H1 (cell line): Measurements from ENCODE around the gene PRRC2A. TPM values are rescaled to one million over a fixed set of nuclear protein-coding genes. Genes with fewer than 3 reads are reported as not detected.

ENCODE experiments used
- CTCF ChIA-PET: fragments of 300-600 bp; sonication (Branson Sonifier 250); formaldehyde crosslinking; loops from one replicate; lab custom pipeline; 2021; ENCODE audit not compliant: partially characterized antibody; lab: Charles Lee
- POLR2A ChIA-PET: fragments of 300-600 bp; sonication (Branson Sonifier 250); formaldehyde crosslinking; loops from one replicate; lab custom pipeline; 2021; ENCODE audit warnings: inconsistent platforms; ENCODE audit not compliant: partially characterized antibody; lab: Charles Lee
- DNase-seq, 2 experiments: peaks; one replicate each; pipeline versions ENCODE4 v3.0.0 to v3.0.0-alpha.2; 2010 to 2022; ENCODE audit warnings: low spot score in 2 of 2, low read depth in 1 of 2, mixed read lengths in 1 of 2
- FAIRE-seq: peaks from 2 replicates; lab custom pipeline; 2011; peaks lifted over from hg19 to GRCh38; lab: Jason Lieb, UNC
- H2AFZ ChIP-seq: 2 replicates; pipeline ENCODE4 v1.8.1; 2012; ENCODE audit warnings: low read length, inconsistent platforms
- H2AK5ac ChIP-seq: 2 replicates; pipeline ENCODE4 v1.6.1; 2013; ENCODE audit warnings: low read depth, low read length
- H2BK120ac ChIP-seq: replicated peaks from 2 replicates; pipeline ENCODE3; 2013; ENCODE audit warnings: low read depth, low read length, inconsistent platforms
- H2BK12ac ChIP-seq: 2 replicates; pipeline ENCODE4 v1.6.1; 2013; ENCODE audit warnings: low read depth, low read length
- H2BK15ac ChIP-seq: 2 replicates; pipeline ENCODE4 v1.6.1; 2013; ENCODE audit warnings: low read length
- H2BK20ac ChIP-seq: 2 replicates; pipeline ENCODE4 v1.6.1; 2013; ENCODE audit warnings: low read length
- H2BK5ac ChIP-seq: 2 replicates; pipeline ENCODE4 v1.6.1; 2013; ENCODE audit warnings: low read depth, low read length
- H3K14ac ChIP-seq: 2 replicates; pipeline ENCODE4 v1.6.1; 2013; ENCODE audit warnings: inconsistent platforms; ENCODE audit not compliant: insufficient read length
- H3K18ac ChIP-seq: 2 replicates; pipeline ENCODE4 v1.6.1; 2013; ENCODE audit warnings: low read length; ENCODE audit errors: extremely low read depth
- H3K23ac ChIP-seq: 2 replicates; pipeline ENCODE4 v1.6.1; 2013; ENCODE audit warnings: inconsistent platforms; ENCODE audit not compliant: insufficient read length
- H3K23me2 ChIP-seq: 2 replicates; pipeline ENCODE4 v1.6.1; 2013; ENCODE audit warnings: low read depth, low read length
- H3K27ac ChIP-seq: 2 replicates; pipeline ENCODE4 v1.6.1; 2011; ENCODE audit warnings: low read depth, low read length, inconsistent platforms
- H3K27me3 ChIP-seq, 4 experiments: replicated peaks in 1 of 4; 1 replicate in 1 of 4; 2 replicates in 3 of 4; pipeline versions ENCODE4 v1.6.1 to v1.8.1; 2011 to 2013; ENCODE audit warnings: low read length in 3 of 4, mild to moderate bottlenecking in 3 of 4, inconsistent platforms in 2 of 4, mixed read lengths in 2 of 4, moderate library complexity in 1 of 4; ENCODE audit not compliant: control insufficient read depth in 3 of 4, insufficient read depth in 3 of 4; ENCODE audit errors: extremely low read depth in 1 of 4
- H3K36me3 ChIP-seq, 4 experiments: 2 replicates each; pipeline versions ENCODE4 v1.6.1 to v1.8.1; 2011 to 2013; ENCODE audit warnings: mild to moderate bottlenecking in 4 of 4, low read length in 3 of 4, moderate library complexity in 2 of 4, control low read depth in 1 of 4, inconsistent platforms in 1 of 4; ENCODE audit not compliant: insufficient read depth in 4 of 4, control insufficient read depth in 2 of 4
- H3K4ac ChIP-seq: replicated peaks from 2 replicates; pipeline ENCODE3; 2013; ENCODE audit warnings: low read length, low read depth, mixed read lengths, inconsistent platforms; ENCODE audit not compliant: insufficient read length
- H3K4me1 ChIP-seq, 4 experiments: replicated peaks in 1 of 4; 1 replicate in 1 of 4; 2 replicates in 3 of 4; pipeline versions ENCODE4 v1.6.1 to v1.8.1; 2011 to 2013; ENCODE audit warnings: low read length in 3 of 4, inconsistent platforms in 2 of 4, mixed read lengths in 1 of 4; ENCODE audit not compliant: insufficient read depth in 4 of 4, control insufficient read depth in 3 of 4
- H3K4me2 ChIP-seq, 2 experiments: 2 replicates each; pipeline versions ENCODE4 v1.6.1 to v1.8.1; 2011 to 2013; ENCODE audit warnings: low read depth in 2 of 2, low read length in 2 of 2, control low read depth in 1 of 2, inconsistent platforms in 1 of 2, mild to moderate bottlenecking in 1 of 2; ENCODE audit not compliant: insufficient read depth in 1 of 2
- H3K4me3 ChIP-seq, 4 experiments: fragments of 200-600, 300-600 bp in 1 of 4; sonication (generic), shearing (Covaris generic), sonication (Bioruptor Twin) in 1 of 4; 2 replicates each; pipeline versions ENCODE4 v1.5.1 to v1.8.1; 2011 to 2016; ENCODE audit warnings: low read length in 4 of 4, low read depth in 3 of 4, control low read depth in 2 of 4, inconsistent platforms in 2 of 4, mild to moderate bottlenecking in 2 of 4, mixed read lengths in 1 of 4, moderate library complexity in 1 of 4; ENCODE audit not compliant: insufficient read depth in 2 of 4; ENCODE audit errors: extremely low read depth in 1 of 4
- H3K56ac ChIP-seq: replicated peaks from 2 replicates; pipeline ENCODE3; 2013; ENCODE audit warnings: low read depth, mild to moderate bottlenecking, mixed read lengths, low read length, inconsistent platforms; ENCODE audit not compliant: insufficient read length
- H3K79me1 ChIP-seq: 2 replicates; pipeline ENCODE4 v1.6.1; 2013; ENCODE audit warnings: low read depth, low read length, control low read depth
- H3K79me2 ChIP-seq, 2 experiments: 2 replicates each; pipeline versions ENCODE4 v1.6.1 to v1.8.1; 2012 to 2013; ENCODE audit warnings: low read length in 2 of 2, mild to moderate bottlenecking in 2 of 2, inconsistent platforms in 1 of 2; ENCODE audit not compliant: insufficient read depth in 2 of 2, control insufficient read depth in 1 of 2
- H3K9ac ChIP-seq, 4 experiments: replicated peaks in 1 of 4; 1 replicate in 1 of 4; 2 replicates in 3 of 4; pipeline versions ENCODE4 v1.6.1 to v1.8.1; 2011 to 2013; ENCODE audit warnings: low read depth in 3 of 4, low read length in 3 of 4, control low read depth in 2 of 4, mild to moderate bottlenecking in 2 of 4, moderate library complexity in 2 of 4, inconsistent platforms in 1 of 4; ENCODE audit errors: extremely low read depth in 1 of 4
- H3K9me3 ChIP-seq, 2 experiments: 2 replicates each; pipeline versions ENCODE4 v1.6.1 to v1.8.1; 2012 to 2013; ENCODE audit warnings: mild to moderate bottlenecking in 2 of 2, moderate library complexity in 2 of 2, control low read depth in 1 of 2, inconsistent platforms in 1 of 2, low read depth in 1 of 2, low read length in 1 of 2, mixed read lengths in 1 of 2; ENCODE audit not compliant: insufficient read depth in 2 of 2
- H4K20me1 ChIP-seq, 2 experiments: replicated peaks in 1 of 2; 2 replicates each; pipeline versions ENCODE3 to v1.8.1; 2011 to 2013; ENCODE audit warnings: inconsistent platforms in 2 of 2, low read length in 2 of 2, mild to moderate bottlenecking in 1 of 2; ENCODE audit not compliant: insufficient read depth in 2 of 2, control insufficient read depth in 1 of 2
- H4K5ac ChIP-seq: 2 replicates; pipeline ENCODE4 v1.6.1; 2013; ENCODE audit warnings: low read length, low read depth, mixed read lengths, inconsistent platforms; ENCODE audit not compliant: insufficient read length
- H4K8ac ChIP-seq: 2 replicates; pipeline ENCODE4 v1.8.0; 2013; ENCODE audit warnings: mild to moderate bottlenecking, moderate library complexity, low read length, inconsistent platforms; ENCODE audit not compliant: insufficient read depth; ENCODE audit errors: extremely low read depth
- H4K91ac ChIP-seq: replicated peaks from 2 replicates; pipeline ENCODE3; 2013; ENCODE audit warnings: low read length, mixed read lengths, inconsistent platforms; ENCODE audit not compliant: insufficient read length
- CHD2 ChIP-seq: IDR thresholded peaks from 2 replicates; pipeline ENCODE4 v1.6.1; 2012; ENCODE audit warnings: low read length, improper control_type of control experiment
- POU5F1 ChIP-seq: IDR thresholded peaks from 2 replicates; pipeline ENCODE4 v1.6.1; 2011; ENCODE audit warnings: low read depth, mild to moderate bottlenecking, low read length, moderate library complexity
- RAD21 ChIP-seq, 2 experiments: IDR thresholded peaks in 1 of 2; conservative IDR thresholded peaks in 1 of 2; 2 replicates each; pipeline ENCODE4 v1.6.1; 2011; ENCODE audit warnings: low read depth in 2 of 2, low read length in 2 of 2, improper control_type of control experiment in 1 of 2, inconsistent platforms in 1 of 2, mild to moderate bottlenecking in 1 of 2, moderate library complexity in 1 of 2
- RXRA ChIP-seq: IDR thresholded peaks from 2 replicates; pipeline ENCODE4 v1.6.1; 2011; ENCODE audit warnings: low read depth, mild to moderate bottlenecking, low read length, moderate library complexity; ENCODE audit not compliant: insufficient read depth
- WGBS, 2 experiments: shearing (Covaris generic) in 1 of 2; methylation state at CpG; one replicate each; pipeline versions ENCODE4 v1.1.6 to v1.1.7; 2013 to 2015; ENCODE audit warnings: low lambda C conversion rate in 2 of 2, mixed read lengths in 2 of 2, inconsistent platforms in 1 of 2, low coverage in 1 of 2, missing lambda C conversion rate in 1 of 2; ENCODE audit not compliant: insufficient replicate concordance in 2 of 2, insufficient coverage in 1 of 2, insufficient read length in 1 of 2; ENCODE audit errors: extremely low coverage in 1 of 2, missing lambda C conversion rate in 1 of 2; 5-methylcytosine and 5-hydroxymethylcytosine counted together
- polyA plus RNA-seq, 7 experiments: library from polyadenylated mRNA; depleted of rRNA in 3 of 7; stranded (reverse) in 5 of 7; unstranded in 2 of 7; fragments of >200 nt in 5 of 7; fragments of 200-250 nt in 2 of 7; gene quantifications; 1 replicate in 5 of 7; 2 replicates in 1 of 7; 4 replicates in 1 of 7; pipeline versions ENCODE4 v1.2.1 to v1.2.3, GENCODE V29; 2011 to 2013; ENCODE audit warnings: missing spikeins in 2 of 7, mixed read lengths in 2 of 7
- total RNA-seq: library from RNA; stranded (reverse); fragmentation: NEBNext Ultra II Directional; extraction: Animal tissue kit (Norgen Biotek cat#: 25700); gene quantifications from 2 replicates; pipeline ENCODE4 v1.2.1, GENCODE V29; 2021
- TF ChIP-seq, protein P1 (sequence below), 3 experiments: IDR thresholded peaks; 1 replicate in 2 of 3; 2 replicates in 1 of 3; pipeline versions ENCODE4 v1.5.1 to v1.6.1; 2011; ENCODE audit warnings: low read length in 3 of 3, mild to moderate bottlenecking in 3 of 3, inconsistent platforms in 2 of 3, low read depth in 1 of 3, moderate library complexity in 1 of 3; ENCODE audit not compliant: insufficient read depth in 1 of 3; ENCODE audit errors: control extremely low read depth in 1 of 3
- TF ChIP-seq, protein P2 (sequence below): IDR thresholded peaks from 2 replicates; pipeline ENCODE4 v1.6.1; 2011; ENCODE audit warnings: low read depth, mild to moderate bottlenecking, low read length; ENCODE audit not compliant: insufficient read depth

PRRC2A gene
- total and polyA plus RNA-seq, 2 of the 8 experiments (the other 6 are each of a cell fraction or from before 2014, with no cell fraction given): 118 to 300 TPM

DNA sequence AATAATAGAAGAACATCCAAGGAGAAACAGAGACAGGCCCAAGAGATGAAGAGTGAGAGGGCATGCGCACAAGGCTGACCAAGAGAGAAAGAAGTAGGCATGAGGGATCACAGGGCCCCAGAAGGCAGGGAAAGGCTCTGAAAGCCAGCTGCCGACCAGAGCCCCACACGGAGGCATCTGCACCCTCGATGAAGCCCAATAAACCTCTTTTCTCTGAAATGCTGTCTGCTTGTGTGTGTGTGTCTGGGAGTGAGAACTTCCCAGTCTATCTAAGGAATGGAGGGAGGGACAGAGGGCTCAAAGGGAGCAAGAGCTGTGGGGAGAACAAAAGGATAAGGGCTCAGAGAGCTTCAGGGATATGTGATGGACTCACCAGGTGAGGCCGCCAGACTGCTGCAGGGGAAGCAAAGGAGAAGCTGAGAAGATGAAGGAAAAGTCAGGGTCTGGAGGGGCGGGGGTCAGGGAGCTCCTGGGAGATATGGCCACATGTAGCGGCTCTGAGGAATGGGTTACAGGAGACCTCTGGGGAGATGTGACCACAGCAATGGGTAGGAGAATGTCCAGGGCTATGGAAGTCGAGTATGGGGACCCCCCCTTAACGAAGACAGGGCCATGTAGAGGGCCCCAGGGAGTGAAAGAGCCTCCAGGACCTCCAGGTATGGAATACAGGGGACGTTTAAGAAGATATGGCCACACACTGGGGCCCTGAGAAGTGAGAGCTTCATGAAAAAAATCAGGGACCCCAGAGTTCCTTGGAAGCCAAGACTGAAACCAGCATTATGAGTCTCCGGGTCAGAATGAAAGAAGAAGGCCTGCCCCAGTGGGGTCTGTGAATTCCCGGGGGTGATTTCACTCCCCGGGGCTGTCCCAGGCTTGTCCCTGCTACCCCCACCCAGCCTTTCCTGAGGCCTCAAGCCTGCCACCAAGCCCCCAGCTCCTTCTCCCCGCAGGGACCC is 46.1 kb upstream of the PRRC2A start:
- CTCF ChIA-PET: interaction anchor here (0.6 to 19.2 kb wide), 10 partner anchors 10 to 155 kb away, joined by 3 to 640 read pairs (median 4); partner anchors contain the start of genes ATP6V1G2, GPANK1, LST1 and LTB
- no peak overlapping the region for H2BK15ac ChIP-seq
- H2BK120ac ChIP-seq: no peak overlapping the region
- H3K18ac ChIP-seq: no peak overlapping the region
- DNase-seq (no peak), FAIRE-seq (no peak)
- no peak overlapping the region for H4K91ac ChIP-seq
- H2BK5ac ChIP-seq: no peak overlapping the region
- H3K4me3 ChIP-seq: no peak overlapping the region
- no peaks in the 10 kb centered on the region for H3K79me1 ChIP-seq
- 80% methylated on average over 14 of the region's 14 CpGs; no CpG with 5 or more reads in 1 of the 2 experiments for WGBS, 2 experiments
- H3K4ac ChIP-seq: no peak overlapping the region
- H2AK5ac ChIP-seq: no peak overlapping the region
- H3K9me3 ChIP-seq: no peaks in the 10 kb centered on the region
- H3K79me2 ChIP-seq: no peaks in the 10 kb centered on the region
- H3K9ac ChIP-seq: no peak overlapping the region
- H3K27me3 ChIP-seq: no peaks in the 10 kb centered on the region
- no peak overlapping the region for H3K27ac ChIP-seq
- 0 out of 2 replicates have a peak overlapping the region, but pooled peaks have one; percentile 7 for H4K8ac ChIP-seq
- H4K5ac ChIP-seq: no peak overlapping the region
- no peak overlapping the region for H2AFZ ChIP-seq
- H4K20me1 ChIP-seq: no peaks in the 10 kb centered on the region
- no peaks in the 10 kb centered on the region; the same call in 1 of the 2 replicates for H3K23me2 ChIP-seq
- H3K4me2 ChIP-seq: no peak overlapping the region
- H3K56ac ChIP-seq: no peak overlapping the region
- POLR2A ChIA-PET: interaction anchor here (0.8 to 12.2 kb wide), 14 partner anchors 9 to 285 kb away, joined by 3 to 110 read pairs (median 4); partner anchors contain the start of genes ATP6V1G2, DDX39B, GPANK1 and PRRC2A
- no peak overlapping the region for H3K23ac ChIP-seq
- no peak overlapping the region for H3K14ac ChIP-seq
- H3K36me3 ChIP-seq: no peaks in the 10 kb centered on the region
- no peaks in the 10 kb centered on the region; a peak in 1 of 7 replicates for H3K4me1 ChIP-seq
- H2BK12ac ChIP-seq: 0 out of 2 replicates have a peak overlapping the region, but pooled peaks have one; percentile 27
- peak overlapping the region; percentile 86; the same call in 1 of the 2 replicates for H2BK20ac ChIP-seq
- TF ChIP-seq RXRA: no peak
- TF ChIP-seq CHD2: no peak
- TF ChIP-seq, protein P1, sequence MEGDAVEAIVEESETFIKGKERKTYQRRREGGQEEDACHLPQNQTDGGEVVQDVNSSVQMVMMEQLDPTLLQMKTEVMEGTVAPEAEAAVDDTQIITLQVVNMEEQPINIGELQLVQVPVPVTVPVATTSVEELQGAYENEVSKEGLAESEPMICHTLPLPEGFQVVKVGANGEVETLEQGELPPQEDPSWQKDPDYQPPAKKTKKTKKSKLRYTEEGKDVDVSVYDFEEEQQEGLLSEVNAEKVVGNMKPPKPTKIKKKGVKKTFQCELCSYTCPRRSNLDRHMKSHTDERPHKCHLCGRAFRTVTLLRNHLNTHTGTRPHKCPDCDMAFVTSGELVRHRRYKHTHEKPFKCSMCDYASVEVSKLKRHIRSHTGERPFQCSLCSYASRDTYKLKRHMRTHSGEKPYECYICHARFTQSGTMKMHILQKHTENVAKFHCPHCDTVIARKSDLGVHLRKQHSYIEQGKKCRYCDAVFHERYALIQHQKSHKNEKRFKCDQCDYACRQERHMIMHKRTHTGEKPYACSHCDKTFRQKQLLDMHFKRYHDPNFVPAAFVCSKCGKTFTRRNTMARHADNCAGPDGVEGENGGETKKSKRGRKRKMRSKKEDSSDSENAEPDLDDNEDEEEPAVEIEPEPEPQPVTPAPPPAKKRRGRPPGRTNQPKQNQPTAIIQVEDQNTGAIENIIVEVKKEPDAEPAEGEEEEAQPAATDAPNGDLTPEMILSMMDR (IDR thresholded peaks at IDR 0.05; ENCODE audit: control extremely low read depth in 1 of 3, insufficient read depth in 1 of 3, low read depth in 1 of 3, low read length in 3 of 3): peak in 2 of 3 experiments; percentile 25 to 34; a peak in 2 of 4 replicates
- TF ChIP-seq, protein P2, sequence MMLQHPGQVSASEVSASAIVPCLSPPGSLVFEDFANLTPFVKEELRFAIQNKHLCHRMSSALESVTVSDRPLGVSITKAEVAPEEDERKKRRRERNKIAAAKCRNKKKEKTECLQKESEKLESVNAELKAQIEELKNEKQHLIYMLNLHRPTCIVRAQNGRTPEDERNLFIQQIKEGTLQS: no peak
- TF ChIP-seq POU5F1: no peak
- peak; percentile 17 to 40; a peak in 2 of 4 replicates for TF ChIP-seq RAD21 (IDR thresholded peaks at IDR 0.05 in 1 of 2, conservative IDR thresholded peaks at IDR 0.05 in 1 of 2; ENCODE audit: low read depth in 2 of 2, low read length in 2 of 2)
